ENCODE data around the gene RASSF6.
"Not testable (repeated sequence)": the region's sequence is repeated elsewhere in the genome, so short reads cannot be mapped to it uniquely, and the experiment has no call there.

RASSF6 gene

DNA sequence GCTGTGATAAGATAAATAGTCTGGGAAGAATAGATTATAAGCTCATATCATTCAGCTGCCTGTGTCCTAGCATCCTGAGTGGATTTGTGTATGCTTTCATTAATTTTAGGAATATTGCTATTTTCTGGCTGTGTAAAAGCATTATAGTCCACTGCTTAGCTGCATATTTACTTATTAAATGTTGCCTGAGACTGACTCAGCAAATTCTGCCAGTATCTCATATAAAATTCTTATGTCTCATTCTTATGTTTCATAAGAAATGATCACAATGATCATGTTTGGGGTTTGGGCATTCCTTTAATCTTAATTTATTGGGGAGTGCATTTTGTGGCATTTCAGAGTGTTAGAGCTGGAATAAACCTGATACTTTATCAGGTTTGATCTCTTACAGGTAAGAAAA is 34.9 kb downstream of the RASSF6 start:
- FAIRE-seq (no peak), DNase-seq (ENCODE audit: insufficient read length, low spot score) (no peak)

DNA sequence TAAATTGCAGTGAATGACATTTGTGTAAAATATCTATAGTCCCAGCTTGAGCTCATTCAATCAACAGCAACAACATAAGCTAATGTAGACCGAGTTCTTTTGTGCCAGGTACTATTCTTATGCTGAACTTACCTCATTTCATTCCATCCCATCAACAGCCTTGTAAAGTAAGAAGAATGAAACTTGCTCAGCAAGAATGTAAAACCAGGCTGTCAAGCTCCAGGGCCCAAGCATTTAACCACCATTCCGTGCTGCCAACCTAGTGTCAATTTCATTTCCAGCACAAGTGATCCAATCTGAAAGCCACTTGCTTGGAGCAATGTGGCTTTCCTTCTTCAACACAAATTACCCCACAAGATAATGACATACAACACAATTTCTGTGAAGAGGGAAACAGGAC is 36.6 kb downstream of the RASSF6 start:
- no peak for DNase-seq (ENCODE audit: insufficient read length, low spot score)
- FAIRE-seq = no peak

DNA sequence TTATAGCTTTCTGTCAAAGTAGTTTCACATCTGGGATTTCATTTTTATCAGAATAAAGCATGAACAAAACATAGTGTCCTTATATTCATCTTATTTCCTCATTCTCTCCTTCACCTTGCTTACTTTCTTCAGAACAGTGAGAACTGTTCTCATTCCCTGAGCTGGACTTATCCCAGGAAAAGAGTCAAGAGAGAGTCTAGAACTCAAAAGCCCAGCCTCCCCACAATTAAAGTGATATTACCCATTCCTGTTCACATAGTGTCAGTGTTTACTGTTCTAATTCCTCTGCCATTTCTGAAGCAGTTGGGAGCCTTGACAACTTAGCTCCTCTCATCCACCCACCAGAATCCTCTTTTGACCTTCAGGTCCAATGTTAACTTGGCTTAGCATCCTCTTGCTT is 42.9 kb downstream of the RASSF6 start:
- FAIRE-seq (no peak), DNase-seq (ENCODE audit: insufficient read length, low spot score) (no peak)

DNA sequence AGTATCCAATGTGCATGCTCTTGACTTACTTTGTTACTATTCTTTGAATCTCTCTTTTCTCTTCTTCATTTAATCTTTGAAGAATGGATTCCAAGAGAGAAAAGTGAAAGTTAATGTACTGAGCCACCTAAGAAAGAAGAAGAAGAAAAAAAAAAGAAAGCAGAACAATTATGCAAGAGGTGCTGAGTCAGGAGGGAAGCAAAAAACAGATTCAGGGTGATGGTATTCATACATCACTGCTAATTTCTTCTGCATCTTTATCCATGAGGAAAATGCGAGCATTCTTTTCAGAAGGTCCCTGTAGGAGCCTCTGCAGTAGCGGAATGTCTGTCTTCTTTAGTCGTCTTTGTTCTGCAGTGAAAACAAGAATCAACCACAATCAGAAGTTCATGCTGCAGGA is 43.9 kb downstream of the RASSF6 start:
- no peak for FAIRE-seq
- no peak for DNase-seq (ENCODE audit: insufficient read length, low spot score)

DNA sequence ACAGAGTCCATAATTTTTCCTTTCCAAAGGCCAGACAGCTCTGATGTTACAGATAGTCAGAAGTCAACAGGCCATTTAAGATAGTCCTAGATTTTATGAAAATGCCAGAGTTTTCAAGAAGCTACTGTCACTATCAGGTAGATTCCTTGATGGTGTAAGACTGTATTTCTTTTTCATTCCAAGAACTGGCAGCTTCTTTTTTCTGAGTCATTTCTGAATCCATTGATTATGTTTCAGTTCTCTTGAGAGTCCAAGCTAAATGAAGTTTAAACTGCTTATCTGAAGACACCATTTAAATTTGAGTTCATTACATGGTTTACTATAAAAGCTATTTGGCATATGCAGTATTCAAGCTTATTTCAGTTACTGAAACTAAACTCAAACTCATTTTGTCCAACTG is 44.6 kb downstream of the RASSF6 start:
- FAIRE-seq (no peak), DNase-seq (ENCODE audit: insufficient read length, low spot score) (no peak)

DNA sequence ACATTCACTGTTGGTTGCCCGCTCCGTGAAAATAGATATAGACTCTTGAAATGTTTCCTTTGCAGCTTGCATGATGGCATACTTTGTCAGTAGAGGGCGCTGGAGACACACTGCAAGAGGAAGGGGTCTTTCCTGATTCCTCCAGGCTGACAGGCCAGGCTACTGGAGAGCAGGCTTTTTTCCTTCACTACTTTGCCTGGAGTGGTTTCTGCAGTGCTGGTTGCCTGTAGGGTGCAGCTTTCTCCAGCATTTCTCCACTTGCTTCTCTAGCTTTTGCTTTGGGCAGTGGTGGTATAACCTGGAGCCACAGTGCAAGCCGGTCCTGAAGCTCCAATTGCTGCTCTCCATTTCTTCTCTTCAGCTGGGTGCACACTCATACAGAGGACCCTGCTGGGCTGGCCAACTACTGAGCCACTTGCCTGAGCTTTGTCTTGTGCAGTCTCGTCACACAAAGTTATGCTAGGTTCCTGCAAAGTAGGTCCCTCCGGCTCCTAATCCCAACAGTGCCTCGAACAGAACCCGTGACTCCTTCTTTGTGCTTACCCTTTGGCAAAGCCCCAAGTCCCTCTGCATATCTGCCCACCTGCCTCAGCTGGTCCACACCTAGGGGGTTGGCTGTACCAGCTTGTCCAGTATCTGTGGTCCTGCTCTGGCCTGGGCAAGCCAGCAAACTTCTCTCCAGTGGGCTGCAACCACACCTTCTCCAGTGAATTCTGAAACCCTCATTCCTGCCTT is 46.3 kb downstream of the RASSF6 start:
- no peak for FAIRE-seq

DNA sequence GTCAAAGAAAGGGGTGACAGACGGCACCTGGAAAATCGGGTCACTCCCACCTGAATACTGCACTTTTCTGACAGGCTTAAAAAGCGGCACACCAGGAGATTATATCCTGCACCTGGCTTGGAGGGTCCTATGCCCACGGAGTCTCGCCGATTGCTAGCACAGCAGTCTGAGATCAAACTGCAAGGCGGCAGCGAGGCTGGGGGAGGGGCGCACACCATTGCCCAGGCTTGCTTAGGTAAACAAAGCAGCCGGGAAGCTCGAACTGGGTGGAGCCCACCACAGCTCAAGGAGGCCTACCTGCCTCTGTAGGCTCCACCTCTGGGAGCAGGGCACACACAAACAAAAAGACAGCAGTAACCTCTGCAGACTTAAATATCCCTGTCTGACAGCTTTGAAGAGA is 69.4 kb downstream of the RASSF6 start:
- FAIRE-seq; DNase-seq (ENCODE audit: insufficient read length, low spot score): not testable (repeated sequence)

More for the DNA sequence above, 46.3 kb downstream of the RASSF6 start:
- peak; percentile 39 for DNase-seq (ENCODE audit: insufficient read length, low spot score)

DNA sequence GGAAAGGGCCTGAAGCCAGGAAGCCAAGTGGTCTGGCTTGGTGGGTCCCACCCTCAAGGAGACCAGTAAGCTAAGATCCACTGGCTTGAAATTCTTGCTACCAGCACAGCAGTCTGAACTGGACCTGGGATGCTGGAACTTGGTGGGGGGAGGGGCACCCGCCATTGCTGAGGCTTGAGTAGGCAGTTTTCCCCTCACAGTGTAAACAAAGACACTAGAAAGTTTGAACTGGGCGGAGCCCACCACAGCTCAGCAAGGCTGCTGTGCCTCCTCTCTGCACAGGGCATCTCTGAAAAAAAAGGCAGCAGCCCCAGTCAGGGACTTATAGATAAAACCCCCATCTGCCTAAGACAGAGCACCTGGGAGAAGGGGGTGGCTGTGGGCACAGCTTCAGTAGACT is 75.6 kb downstream of the RASSF6 start:
- DNase-seq (ENCODE audit: insufficient read length, low spot score) (no peak), FAIRE-seq (no peak)

DNA sequence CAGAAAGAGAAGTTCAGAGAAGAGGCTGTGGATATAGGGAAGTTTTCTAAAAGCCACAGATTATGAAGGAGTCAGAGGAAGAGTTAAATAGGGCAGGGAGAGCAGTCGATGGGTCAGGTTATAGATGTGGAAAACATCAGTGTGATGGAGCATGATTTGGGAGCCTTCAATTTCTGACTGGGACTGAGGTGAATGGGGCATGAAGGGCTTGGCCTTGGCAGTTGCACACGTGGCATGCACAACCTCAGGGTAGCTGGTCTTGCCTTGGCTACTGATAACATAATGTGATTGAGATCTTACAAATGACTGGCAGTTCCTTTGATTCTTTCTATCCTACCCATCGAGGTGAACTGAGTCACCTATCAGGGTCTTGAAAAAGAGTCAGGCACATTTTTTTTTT is 79.0 kb downstream of the RASSF6 start:
- FAIRE-seq (no peak), DNase-seq (ENCODE audit: insufficient read length, low spot score) (no peak)

DNA sequence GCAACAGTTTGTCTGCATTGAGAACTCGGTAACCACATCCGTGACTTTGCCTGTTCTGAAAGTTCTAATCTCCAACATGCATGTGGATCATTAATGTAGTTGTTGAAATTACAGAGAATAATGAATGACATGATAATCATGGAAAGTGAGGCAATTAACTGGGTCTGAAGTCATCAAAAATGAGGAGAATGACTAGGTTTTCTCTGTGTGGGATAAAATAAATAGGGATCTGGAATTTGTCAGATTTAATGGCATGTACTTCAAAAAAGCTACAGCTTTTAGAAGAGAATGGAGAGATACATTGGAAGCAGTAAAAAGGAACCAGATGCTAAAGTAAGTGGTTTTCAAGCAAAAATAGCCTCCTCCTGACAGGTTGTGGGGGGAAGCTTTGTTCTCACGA is 79.4 kb downstream of the RASSF6 start:
- DNase-seq (ENCODE audit: insufficient read length, low spot score) = no peak
- FAIRE-seq = no peak

DNA sequence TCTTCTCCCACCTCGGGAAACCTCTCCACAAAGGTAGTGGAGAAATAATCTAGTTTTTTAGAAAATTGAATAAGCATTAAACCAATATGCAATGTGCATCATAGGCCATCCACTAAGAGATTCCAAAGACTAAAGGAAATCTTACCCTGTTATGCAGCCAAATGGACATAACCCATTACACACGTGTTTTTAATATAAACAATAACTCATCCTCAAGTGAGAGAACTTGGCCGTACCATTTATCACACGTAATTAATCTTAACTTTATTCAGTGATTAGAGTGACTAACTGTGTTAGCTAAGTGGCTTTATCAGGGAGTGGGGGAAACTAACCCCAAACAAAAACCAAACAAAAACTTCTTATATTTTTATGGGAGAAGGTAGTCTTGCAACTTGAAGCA is 80.8 kb downstream of the RASSF6 start:
- FAIRE-seq (no peak), DNase-seq (ENCODE audit: insufficient read length, low spot score) (no peak)

DNA sequence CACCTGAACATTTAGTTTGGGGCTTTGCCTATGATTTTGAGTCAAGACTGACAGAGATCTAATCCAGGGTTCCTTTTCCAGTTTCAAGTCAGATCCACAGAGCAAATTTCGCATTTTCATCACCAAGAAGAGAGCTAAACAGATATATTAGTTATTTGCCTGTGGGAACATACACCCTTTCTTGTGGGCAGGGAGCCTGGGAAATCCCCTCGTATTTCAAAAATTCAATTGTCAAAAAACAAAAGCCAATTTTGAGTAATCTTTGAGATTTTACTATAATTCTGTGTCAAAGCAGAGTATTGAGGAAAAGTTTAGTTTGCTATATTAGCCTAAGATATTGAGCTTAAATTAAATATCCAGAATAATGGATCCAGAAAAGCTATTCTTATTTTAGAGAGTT is 82.1 kb downstream of the RASSF6 start:
- DNase-seq (ENCODE audit: insufficient read length, low spot score) = no peak
- no peak for FAIRE-seq

DNA sequence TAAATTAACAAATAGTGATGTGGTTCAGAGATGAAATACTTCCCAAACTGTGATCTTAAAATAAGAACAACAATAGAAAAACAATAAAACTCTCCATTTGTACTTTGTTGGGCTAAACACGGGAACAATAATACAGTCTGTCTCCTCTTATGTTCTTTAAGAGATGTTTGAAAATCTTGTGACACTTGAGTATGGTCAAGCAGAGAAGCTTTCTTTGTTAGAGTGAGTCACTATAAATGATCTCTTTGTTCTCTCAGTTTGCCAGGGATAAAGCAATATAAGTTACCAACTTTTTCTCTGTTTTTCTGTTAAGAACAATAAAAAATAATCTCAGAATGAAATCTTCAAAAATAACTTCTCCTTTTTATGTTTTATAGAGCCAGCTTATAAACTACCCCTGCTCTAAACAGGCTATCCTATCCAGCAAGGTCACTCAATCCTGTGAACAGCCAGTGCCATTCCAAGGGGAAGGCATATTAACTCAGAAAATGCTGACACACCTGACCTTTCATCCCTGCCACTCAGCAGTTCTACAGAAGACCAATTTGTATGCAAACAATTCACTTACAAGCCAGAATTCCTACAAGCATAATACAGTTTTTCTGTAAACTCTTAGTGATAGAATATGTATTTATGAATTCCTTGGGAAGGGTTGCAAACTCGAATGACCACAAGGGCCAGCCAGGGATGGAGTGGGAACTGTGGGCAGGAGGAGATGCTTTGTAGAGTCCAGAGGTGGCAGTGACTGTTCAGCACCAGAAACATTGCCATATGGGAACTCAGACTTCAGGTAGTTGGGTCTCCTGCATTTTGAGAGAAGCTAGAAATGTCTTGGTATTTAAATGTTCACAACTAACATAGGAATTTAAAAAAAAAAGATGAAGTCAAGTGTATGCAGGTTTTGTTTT is 86.5 kb downstream of the RASSF6 start:
- no peak for FAIRE-seq

DNA sequence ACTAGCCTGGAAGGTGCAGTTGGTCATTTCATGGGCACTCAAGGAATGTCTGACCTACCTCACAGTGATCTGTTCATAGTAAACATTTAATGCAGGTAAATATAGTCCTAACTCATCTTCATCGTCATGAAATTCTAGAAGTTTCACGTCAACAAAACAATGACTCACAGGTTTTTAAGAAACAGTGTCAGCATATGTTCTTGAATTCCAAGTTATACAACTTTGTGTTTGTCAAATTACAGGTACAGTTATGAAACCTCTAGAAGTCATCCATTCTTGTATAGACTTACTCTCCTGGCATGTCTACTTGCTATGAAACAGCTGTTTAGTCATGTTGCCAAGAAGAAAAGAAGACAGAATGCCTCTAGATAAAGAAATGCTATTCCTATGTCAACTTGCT is 92.1 kb downstream of the RASSF6 start:
- FAIRE-seq (no peak), DNase-seq (ENCODE audit: insufficient read length, low spot score) (no peak)

More for the DNA sequence above, 86.5 kb downstream of the RASSF6 start:
- no peak for DNase-seq (ENCODE audit: insufficient read length, low spot score)

DNA sequence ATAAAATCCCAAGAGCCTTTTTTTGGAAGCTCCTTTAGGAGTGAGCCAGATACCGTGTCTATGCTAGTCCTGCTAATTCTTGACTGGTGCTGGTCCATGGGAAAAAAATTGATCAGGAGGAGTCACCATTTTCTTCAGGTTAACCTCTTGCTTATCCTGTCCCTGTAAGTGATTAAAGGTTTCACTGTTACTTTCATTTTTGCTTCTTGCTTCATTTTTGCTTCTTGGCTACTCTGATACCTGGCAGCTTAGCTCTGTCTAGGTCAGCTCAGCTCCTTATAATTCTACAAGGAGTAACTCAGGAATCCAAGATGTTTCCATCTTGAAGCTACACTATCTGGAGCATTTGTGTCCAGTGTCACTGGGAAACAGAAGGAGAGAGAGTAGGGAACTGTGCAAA is 93.0 kb downstream of the RASSF6 start:
- DNase-seq (ENCODE audit: insufficient read length, low spot score) (no peak), FAIRE-seq (no peak)

DNA sequence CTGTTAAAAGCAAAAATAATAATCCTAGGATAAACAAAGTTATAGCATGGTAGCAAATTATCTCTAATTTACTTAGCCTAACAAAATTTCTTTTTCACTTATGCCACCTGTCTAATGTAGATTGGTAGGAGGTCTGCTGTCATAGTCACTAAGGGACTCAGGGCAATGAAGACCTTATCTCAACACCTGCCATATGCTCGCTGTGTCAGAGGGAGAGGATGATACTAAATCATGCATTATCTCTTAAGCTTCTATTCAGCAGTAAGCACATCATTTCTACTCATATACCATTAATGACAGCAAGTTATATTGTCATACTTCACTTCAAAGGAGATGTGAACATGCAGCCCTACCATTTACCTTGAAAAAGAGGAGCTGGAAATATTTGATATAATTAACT is 94.6 kb downstream of the RASSF6 start:
- FAIRE-seq (no peak), DNase-seq (ENCODE audit: insufficient read length, low spot score) (no peak)

DNA sequence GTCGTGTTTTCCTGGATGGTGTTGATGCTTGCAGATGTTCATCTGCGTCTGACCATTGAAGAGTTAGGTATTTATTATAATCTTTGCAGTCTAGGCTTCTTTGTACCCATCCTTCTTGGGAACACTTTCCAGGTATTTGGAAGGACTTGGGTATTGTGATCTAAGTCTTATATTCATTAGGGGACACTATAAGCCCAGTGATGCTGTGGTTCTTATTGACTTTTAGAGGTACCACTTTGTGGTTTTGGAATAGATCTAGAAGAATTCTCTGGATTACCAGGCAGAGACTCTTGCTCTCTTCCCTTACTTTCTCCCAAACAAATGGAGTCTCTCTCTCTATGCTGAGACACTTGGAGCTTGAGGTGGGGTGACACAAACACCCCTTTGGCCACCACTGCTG is 97.1 kb downstream of the RASSF6 start:
- DNase-seq (ENCODE audit: insufficient read length, low spot score) = no peak
- FAIRE-seq = no peak
